GM19351 (cell line): ENCODE measurements around the gene FLOT1.

Source experiments
- ATAC-seq: cut with Tn5 transposase; IDR thresholded peaks from one replicate; pipeline ENCODE4 v1.9.1; 2021; ENCODE audit warnings: mild to moderate bottlenecking, moderate library complexity; ENCODE audit not compliant: unreplicated experiment

The FLOT1 gene

DNA sequence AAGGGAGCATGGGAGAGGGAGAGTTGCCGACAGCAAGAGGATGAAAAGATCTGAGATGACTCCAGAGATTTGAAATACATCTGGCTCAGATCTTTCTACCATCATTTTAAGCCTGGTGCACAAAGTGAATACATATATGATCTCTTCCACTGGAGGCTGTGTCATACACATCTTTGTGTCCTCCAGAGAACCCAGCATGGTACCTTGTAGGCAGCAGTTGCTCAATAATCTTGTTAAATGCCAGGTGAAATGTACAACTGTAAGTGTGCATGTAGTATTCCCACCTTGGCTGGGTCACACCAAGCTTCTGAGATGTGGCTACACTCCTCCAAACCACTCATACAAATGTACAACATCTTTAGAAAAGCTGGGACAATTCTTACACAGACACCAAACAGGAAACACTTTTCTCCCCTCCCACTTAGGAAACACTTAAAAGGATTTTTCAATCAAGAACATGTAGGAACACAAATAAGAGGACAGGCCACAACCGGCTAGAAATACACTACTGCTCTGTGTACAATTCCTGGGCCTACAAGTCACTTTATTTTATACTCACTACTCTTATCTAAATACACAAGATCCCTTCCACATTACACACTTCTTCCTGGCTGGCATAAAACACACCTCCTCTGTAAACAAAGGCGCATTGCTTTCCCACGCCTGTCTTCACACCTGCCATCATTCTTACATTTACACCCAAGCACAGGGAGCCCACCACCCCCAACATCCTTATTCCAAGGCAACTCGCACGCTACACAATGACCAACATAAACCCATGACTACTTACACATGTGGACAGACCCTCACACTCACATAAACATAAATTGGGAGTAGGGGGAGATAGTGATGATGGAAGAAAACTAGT lies 5.6 kb upstream of the FLOT1 start:
- ATAC-seq: no peak

DNA sequence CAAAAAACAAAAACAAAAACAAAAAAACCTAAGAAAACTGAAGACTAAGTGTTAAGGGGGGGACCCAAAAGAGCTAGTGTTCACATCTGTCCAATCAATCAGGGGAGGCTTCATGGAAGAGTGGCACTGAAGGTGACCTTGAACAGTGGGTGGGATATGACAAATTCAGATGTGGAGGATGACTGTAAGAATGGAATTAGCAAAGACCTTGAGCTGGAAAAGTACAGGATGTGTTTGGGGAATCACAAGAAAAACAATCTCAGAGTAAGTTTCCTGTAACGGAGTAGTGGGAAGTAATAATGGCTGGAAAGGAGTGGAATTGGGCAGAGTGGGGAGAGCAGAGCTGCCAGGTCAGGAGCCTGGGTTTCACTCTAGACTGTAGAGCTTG lies 4.8 kb upstream of the FLOT1 start:
- ATAC-seq: no peak

DNA sequence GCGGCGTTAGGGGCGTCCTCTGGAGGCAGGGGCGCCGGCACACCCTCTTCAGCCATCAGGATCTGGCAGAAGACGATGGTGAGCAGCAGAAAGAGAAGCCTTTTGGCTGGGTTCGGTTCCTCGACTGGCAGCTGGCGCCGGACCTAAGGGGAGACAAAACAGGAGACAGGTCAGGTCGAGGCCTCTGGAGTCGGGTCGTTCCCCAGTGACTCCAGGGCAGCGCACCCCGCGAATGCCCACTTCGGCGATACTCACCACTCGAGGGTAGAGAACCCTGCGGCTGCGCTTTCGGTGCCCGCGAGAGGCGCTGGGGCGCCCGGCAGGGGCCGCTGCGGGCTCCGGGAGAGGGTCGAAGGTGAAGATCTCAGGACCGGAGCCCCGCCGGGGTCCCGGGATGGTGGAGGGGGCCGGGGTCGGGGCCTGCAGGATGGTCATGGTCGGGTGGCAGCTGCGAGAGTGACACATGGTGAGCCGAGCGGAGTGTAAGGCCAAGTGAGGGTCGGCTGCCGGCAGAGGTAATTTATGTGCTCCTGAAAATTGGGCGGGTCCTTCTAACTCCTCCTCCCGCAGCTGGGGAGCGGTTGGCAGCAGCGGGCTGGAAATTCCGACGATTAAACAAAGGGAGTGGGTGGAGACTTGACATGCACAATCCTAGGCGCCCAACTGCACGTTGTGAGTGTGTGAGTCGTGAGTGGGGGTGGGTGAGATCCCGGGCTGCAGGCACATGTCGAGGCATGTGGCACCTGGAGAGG lies 1.7 kb upstream of the FLOT1 start, which contains the start of gene IER3:
TSS of gene IER3 (minus strand) at position 494 of the 752 bp plus-strand sequence. CDS start at position 465, 29 bp downstream.
- ATAC-seq: no peak

DNA sequence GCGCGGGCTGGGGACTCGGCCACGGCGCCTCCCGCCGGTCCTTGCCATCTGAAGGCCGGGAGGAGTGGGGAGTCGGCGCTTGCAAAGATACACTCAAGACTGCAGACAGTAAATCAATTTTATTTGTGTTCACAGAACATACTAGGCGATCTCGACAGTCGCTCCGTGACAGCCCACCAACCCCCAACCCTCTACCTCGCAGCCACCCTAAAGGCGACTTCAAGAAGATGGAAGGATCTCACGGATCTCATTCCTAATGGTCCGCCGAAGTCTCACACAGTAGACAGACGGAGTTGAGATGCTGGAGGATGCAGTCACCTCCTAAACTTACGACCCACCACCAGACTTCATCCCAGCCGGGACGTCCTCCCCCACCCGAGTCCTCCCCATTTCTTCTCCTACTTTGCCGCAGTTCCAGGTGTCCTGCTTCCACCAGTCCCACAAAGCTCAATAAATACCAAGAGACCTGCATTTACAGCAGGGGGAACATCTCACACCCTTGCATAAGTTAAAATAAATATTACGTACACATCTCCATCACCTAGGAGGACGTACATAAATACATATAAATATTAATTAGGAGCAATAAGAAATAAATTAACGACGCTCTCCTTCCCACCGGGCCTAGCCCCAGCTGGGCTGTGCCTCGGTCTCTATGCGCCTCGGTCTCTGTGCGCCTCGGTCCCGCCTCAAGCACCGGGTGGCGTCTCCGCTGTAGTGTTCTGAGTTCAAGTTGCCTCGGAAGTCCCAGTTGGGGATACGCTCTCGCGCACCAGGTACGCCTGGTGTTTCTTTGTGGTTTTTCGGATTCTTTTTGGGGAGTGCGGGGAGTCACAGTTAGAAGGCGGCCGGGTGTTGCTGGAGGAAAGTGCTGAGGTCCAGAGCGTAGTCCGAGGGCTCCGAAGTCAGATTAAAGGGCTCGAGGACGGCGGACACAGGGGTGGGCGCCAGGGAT lies 889 bp upstream of the FLOT1 start:
- no peak for ATAC-seq

DNA sequence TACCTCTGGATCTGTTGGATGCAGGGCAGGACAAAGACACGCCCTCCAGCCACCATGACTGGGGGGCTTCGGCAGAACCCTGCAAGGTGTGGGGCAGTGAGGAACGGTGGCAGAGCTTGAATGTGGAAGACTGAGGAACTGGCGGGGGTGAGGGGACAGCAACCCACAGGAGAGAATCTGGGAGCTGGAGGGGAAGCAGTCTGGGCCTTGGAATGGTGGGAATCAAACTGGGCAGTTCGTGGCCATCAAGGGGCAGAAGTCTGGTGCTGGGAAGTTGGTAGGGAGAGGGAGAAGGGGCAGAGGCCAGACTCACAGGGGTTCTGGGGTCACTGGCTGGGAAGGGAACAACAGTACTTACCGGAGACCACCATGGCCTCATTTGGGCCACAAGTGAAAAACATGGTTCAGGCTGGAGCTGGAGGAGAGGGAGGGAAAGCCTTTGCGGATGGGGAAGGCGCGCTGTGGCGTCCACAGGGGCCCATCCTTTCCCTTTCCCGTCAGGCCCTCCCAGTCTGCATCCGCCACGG lies 635 bp downstream of the FLOT1 start:
- ATAC-seq: no peak

DNA sequence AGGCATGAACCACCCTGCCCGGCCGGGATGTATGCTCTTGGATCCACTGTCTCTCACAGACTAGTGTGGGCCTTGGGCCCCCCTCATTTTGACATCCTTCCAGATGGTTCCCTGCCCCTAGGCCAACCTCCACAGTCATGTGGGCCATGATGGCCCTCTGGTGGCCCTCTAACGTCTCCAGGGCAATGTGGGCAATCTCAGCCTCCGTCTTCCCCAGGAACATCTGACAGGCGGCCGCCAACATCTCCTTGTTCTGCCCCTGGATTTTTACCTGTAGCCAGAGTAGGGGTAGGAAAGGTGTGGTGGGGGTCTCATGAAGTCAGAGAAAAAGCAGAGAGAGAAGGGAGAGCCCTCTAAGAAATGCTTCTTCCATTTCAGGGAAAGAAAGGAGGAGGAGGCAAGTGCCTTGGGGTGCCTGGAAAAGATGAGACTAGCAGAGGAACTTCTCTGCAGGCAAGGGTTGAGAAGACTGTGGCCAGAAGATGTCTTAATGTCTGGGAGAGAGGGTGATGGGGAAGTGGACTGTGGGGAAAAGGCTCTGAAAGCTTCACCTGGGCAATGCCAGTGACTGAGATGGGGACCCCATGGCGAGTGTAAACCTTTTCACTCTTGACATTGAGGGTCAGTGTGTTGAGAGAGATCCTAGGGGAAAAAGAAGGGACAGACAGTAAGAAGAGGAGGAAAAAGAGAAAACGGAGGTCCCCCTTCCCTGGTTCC lies 1.3 kb downstream of the FLOT1 start:
- no peak for ATAC-seq

DNA sequence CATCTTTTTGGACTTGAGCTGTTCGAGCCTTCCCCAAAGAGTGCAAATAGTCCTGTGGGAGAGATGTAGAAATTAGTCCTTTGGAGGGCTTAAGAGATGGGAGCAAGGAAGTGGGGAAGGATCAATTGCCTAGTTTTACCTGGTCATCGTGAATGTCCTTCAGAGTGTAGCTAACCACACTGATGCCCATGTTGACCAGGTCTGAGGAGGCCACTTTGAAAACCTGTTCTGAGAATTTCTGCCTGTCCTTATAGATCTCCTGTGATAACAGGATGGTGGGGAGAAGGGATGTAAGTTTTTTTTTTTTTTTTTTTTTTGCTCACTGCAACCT lies 2.0 kb downstream of the FLOT1 start:
- no peak for ATAC-seq

DNA sequence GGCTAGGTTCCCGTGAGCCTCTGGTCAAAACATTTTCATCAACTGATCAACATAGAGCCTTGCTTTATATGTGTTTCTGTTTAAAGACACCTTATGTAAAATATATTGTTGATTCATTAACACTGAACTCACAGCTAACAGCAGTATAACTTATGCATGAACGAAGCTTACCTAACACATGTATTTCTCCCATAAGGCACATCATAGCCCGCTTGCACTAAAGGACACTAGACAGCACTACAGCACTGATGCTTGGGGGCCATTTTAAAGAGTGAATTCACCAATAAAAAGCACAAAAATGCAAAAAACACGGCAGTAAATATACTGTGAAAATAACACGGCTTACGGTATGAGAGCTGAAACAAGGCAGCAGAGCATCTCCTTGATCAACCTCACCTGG lies 4.0 kb downstream of the FLOT1 start:
- no peak for ATAC-seq

DNA sequence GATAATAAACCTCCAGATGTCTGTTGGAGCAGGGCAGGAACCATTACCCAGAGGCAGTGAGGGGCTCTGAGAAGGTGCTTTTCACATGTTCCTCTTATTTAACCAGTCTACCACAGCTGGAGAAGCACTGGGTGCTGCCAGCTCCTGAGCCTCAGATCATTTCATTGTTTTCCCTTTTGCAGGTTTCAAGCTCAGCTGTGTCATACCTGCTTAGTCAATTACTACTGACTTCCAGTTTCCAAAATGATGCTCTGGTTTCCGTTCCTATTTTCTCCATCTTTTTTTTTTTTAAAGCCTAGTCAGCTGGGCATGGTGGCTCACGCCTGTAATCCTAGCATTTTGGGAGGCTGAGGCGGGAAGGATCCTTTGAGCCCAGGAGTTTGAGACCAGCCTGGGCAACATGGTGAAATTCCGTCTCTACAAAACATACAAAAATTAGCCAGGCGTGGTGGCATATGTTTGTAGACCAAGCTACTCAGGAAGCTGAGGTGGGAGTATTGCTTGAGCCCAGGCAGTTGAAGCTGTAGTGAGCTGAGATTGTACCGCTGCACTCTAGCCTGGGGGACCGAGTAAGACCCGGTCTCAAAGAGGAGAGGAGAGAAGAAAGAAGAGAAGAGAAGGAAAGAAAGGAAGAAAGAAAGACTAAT lies 6.7 kb downstream of the FLOT1 start:
- no peak for ATAC-seq

DNA sequence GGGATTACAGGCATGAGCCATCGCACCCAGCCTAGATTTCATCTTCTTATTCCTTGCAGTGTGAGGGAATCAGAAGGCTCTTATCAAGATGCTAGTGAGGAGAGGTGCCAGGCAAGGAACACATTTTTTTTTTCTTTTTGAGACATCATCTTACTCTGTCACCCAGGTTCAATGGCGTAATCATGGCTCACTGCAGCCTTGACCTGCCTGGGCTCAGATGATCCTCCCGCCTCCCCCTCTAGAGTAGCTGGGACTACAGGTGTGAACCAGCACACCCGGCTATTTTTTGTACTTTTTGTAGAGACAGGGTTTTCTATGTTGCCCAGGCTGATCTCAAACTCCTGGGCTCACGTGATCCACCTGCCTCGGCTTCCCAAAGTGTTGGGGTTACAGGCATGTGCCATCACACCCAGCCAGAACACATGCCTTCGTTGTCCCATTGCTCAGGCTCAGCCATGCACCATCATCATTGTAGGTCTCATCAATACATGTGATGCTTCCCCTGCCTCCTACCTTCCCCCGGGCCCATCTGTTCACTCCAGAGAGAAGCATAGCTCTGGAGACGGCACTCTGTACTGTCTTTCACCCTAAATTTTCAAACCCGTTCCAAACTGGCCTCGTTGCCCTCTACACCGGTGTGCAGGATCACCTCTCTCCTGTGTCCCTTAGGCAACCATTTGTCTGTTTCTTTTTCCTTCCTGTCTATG lies 10.1 kb downstream of the FLOT1 start:
- ATAC-seq: no peak

DNA sequence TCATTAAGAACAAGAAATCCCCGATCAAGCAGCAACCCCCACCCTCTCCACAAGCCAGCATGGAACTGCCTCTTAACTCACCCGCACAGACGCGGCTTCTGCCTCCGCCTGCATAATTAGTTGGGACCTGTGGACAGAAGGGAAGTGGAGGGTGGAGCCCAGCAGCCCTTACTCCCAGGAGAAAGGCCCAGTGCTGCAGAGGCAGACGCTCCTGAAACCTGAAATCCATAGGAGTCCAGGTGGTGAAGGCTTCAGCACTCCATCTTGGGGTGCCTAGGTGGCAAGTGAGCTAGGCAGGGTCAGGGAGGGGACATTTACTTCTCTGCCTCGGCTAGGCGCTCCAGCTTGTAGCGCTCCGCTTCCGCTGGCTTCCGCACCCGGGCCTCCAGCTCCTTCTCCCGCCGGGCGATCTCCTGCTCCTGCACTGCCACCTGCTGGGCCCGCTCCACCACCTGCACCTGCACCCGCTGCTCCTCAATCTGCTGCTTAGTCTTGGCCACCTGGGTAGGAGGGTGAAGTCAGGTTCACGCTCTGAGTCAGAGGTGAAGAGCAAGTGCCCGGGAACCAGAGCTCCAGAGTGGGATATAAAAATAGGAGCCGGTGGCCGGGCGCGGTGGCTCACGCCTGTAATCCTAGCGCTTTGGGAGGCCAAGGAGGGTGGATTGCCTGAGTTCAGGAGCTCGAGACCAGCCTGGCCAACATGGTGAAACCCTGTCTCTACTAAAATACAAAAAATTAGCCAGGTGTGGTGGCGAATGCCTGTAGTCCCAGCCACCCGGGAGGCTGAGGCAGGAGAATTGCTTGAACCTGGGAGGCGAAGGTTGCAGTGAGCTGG lies 11.7 kb downstream of the FLOT1 start:
- ATAC-seq: peak; percentile 58

DNA sequence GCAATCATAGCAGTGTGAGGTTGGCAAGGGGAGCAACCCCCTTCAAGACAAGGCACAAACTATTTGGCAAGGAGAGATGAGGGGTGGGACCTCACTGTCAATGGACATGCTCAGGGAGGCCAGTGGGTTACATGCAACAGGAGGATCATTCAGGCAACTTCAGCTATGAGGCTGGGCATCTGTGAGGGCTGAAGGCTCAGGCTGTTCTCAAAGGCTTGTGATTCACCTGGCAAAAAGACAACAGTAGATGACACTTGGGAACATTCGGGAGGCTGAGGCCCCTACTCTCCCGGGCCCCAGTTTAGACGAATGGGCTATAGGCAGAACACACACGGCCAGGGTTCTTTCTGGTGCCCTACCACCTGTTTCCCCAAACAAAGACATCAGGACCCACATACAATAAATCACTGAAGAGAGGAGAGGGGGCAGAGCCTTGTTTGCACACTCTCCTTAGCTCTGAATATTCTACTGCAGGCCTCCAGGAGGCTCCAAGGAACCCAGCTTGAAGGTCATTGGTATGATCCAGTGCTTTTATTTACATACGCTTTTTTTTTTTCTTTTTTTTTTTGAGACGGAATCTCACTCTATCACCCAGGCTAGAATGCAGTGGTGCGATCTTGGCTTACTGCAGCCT lies 14.4 kb downstream of the FLOT1 start:
- no peak for ATAC-seq

DNA sequence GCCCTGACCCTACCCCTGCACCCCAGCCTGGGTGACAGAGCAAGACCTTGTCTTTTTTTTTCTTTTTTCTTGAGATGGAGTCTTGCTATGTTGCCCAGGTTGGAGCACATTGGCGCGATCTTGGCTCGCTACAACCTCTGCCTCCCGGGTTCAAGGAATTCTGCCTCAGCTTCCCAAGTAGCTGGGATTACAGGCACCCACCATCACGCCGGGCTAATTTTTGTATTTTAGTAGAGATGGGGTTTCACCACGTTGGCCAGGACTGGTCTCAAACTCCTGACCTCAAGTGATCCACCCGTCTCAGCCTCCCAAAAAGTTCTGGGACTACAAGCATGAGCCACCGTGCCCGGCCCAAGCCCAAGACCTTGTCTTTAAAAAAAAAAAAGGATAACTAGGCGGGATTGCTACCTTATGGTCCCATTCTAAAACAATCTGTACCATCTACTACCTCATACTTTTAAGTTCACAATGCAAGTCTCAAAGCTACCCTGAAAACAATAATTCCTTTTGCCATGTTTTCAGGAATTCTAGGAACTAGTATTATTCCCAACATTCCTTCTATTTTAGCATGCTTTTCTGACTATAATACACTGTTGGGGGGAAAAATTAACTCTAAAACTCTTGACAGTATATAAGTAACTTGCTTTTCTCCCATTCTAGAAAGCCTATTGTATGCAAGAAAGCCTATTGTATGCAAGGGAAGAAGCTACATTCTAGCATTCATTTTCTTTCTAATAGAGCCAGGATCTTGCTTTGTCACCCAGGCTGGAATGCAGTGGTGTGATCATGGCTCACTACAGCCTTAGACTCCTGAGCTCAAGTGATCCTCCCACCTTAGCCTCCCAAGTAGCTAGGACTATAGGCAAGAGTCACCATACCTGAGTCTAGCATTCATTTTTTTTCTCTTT lies 15.7 kb downstream of the FLOT1 start:
- no peak for ATAC-seq

DNA sequence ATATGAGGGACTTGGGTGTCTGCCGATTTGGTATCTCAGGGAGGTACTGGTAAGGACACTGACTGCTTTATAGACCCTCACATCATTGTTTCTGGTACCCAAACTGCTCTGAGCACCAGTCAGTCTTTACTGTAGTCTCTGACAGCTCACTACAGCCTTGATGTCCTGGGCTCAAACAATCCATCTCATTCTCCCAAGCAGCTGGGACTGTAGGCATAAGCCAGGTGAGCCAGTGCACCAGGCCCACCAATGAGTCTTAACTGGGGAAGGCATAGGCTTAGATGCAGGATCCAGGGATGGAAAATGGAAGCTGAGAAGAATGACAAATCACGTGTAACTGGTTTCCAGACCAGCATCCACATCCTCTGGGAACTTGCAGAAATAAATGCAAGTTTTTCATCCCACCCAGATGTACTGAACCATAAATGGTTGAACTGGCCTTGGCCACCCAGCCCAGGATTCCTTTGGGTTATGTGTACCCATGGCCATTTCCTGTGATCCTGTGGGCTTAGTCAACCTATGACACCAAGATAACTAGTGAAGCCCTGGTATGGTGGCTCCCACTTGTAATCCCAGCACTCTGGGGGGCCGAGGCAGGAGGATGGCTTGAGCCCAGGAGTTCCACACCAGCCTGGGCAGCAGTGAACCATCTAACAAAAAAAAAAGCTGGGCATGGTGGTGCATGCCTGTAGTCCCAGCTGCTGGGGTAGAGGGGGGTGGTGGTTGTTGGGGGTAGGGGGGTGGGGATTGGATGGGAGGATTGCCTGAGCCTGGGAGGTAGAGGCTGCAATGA lies 16.6 kb downstream of the FLOT1 start:
- ATAC-seq: no peak

DNA sequence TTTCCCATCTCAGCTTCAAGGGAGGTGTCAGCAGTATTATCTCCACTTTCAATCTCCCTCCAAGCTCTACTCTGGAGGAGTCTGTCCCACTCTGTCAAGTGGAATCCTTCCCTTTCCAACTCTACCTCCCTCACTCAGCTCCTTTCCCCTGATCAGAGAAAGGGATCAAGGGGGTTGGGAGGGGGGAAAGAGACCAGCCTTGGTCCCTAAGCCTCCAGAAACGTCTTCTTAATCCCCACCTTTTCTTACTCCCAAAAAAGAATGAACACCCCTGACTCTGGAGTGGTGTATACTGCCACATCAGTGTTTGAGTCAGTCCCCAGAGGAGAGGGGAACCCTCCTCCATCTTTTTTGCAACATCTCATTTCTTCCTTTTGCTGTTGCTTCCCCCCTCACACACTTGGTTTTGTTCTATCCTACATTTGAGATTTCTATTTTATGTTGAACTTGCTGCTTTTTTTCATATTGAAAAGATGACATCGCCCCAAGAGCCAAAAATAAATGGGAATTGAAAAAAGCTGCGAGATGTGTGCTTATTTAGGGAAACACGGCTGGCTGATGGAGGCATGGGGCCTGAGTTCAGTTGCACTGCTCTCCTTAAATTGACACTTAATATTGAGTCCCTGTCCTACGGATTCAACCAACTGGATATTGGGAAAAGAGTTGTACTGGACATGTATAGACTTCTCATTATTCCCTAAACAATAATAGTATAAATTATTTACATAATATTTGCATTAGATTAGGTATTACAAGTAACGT lies 17.4 kb downstream of the FLOT1 start:
- ATAC-seq: no peak
